ENCODE results near the gene PLXDC1.

Gene PLXDC1

GRCh38 chr17:39197380-39198185 is 46.1 kb upstream of the PLXDC1 start, which contains the start of gene CACNB1:
CACNB1 (minus strand) TSS chr17:39197669; CDS start chr17:39197495, 174 bp downstream.
- peaks cover 31 to 45% of the 10 kb centered on the region in 2 experiments for H3K4me1 ChIP-seq (ENCODE audit: control insufficient read depth in 1 of 2, insufficient read depth in 1 of 2, low read depth in 1 of 2, low read length in 1 of 2)
- peaks cover 12% of the 10 kb centered on the region for H3K36me3 ChIP-seq
- no peak for TF ChIP-seq CTCF (IDR thresholded peaks at IDR 0.05)
- H3K4me3 ChIP-seq (ENCODE audit: low read depth in 1 of 2, low read length in 1 of 2): peak within 1 kb of the TSS; percentile 46 to 67
- H3K27ac ChIP-seq: peak within 1 kb of the TSS; percentile 91
- H3K9me3 ChIP-seq: no peaks in the 10 kb centered on the region
- H3K27me3 ChIP-seq: peaks cover 59% of the 10 kb centered on the region

GRCh38 chr17:39196808-39197291 is 45.4 kb upstream of the PLXDC1 start:
- Histone ChIP-seq H3K27me3 (peaks cover 60% of the 10 kb centered on the region), H3K4me3 (ENCODE audit: low read depth in 1 of 2, low read length in 1 of 2) (peak overlapping the region; percentile 46 to 67), H3K36me3 (peaks cover 5% of the 10 kb centered on the region), H3K9me3 (no peaks in the 10 kb centered on the region), H3K27ac (no peak overlapping the region), H3K4me1 (ENCODE audit: control insufficient read depth in 1 of 2, insufficient read depth in 1 of 2, low read depth in 1 of 2, low read length in 1 of 2) (peaks cover 31 to 45% of the 10 kb centered on the region in 2 experiments)
- no peak for TF ChIP-seq CTCF (IDR thresholded peaks at IDR 0.05)

DNA sequence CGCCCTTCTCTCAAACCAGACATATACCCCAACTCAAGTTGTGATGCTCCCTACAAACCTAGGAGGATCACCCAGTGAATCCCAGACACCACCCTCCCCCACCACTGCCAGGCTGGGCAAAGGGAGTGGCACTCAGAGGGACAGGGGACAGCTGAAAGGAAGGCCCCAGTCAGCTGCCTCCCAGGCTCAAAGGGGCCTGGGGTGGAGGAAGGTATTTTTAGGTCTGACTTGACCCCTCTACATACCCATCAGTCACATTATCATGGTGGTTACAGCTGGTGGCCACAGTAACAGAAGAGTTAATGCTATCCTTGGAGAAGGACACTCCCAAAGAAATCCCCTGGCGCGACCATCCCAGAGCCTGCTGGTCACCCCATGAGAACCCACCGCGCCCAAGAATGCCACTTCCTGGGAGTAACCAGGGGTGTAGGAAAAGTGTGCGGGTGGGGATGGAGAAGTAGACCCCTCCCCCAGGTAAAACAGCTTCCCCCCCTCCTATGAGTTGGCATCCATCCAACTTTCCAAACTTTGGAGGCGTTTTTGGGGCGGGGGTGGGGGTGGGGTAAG is 44.9 kb upstream of the PLXDC1 start:
- Histone ChIP-seq H3K9me3 (no peaks in the 10 kb centered on the region), H3K4me3 (ENCODE audit: low read depth in 1 of 2, low read length in 1 of 2) (no peak overlapping the region), H3K27ac (no peak overlapping the region), H3K36me3 (no peaks in the 10 kb centered on the region), H3K4me1 (ENCODE audit: control insufficient read depth in 1 of 2, insufficient read depth in 1 of 2, low read depth in 1 of 2, low read length in 1 of 2) (peaks cover 30 to 42% of the 10 kb centered on the region in 2 experiments), H3K27me3 (peaks cover 60% of the 10 kb centered on the region)
- no peak for TF ChIP-seq CTCF (IDR thresholded peaks at IDR 0.05)

DNA sequence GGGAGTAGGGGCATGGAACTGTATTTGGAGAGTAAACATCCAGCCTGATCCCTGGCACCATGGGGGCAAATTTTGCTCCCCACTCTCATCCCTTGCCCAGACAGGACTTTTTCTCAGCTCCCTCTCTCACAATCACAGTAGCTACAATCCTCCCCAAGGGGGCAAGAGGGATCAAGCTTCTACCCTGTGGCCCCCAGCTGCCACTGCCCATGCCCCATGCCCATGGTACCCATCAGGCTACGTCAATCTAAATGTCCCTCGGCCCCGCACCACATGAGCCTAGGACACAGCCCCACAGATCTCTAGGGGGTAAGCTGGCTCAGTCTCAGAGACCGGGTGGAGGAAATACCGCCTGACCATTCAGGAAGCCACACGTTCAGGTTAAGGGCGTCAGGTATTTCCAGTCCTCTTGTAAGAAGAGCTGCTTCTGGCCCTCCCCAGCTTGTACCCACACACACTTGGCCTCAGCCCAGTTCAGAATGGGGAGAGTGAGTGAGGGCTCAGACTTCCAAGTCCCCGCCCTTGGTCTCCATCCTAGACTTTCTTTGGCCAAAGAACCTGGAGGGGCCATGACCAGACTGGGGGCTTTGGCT is 44.2 kb upstream of the PLXDC1 start:
- Histone ChIP-seq H3K36me3 (no peaks in the 10 kb centered on the region), H3K27me3 (peaks cover 60% of the 10 kb centered on the region), H3K9me3 (no peaks in the 10 kb centered on the region), H3K27ac (no peak overlapping the region), H3K4me1 (ENCODE audit: control insufficient read depth in 1 of 2, insufficient read depth in 1 of 2, low read depth in 1 of 2, low read length in 1 of 2) (peaks cover 24 to 36% of the 10 kb centered on the region in 2 experiments), H3K4me3 (ENCODE audit: low read depth in 1 of 2, low read length in 1 of 2) (no peak overlapping the region)
- TF ChIP-seq CTCF (IDR thresholded peaks at IDR 0.05): no peak

DNA sequence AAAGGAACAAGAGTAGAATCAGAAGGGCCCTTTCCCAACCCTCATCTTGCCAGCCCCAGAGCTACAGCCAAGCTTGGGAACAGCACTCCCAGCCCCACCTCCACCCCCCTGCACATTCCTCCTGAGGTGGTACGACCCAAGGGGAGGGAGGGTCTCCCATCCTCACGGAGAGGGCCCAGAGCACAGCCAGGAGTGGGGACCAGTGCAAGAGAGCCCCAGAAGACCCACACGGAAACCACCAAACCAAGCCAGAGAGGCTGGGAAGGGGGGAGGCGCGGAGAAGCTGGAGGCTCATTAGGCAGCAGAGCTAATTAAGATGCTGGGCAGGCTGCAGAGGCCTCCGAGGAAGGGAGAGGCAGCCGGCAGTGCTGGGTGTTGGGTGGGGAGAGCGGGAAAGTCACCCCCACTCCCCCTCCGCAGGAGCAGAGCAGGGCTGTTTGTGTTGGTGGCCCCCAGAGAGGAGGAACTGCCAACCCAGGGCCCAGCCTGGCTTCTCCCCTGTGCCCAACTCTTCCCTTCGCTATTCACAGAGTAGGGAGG is 43.6 kb upstream of the PLXDC1 start:
- H3K4me3 ChIP-seq (ENCODE audit: low read depth in 1 of 2, low read length in 1 of 2): no peak overlapping the region
- no peaks in the 10 kb centered on the region for H3K36me3 ChIP-seq
- peaks cover 60% of the 10 kb centered on the region for H3K27me3 ChIP-seq
- peaks cover 20 to 32% of the 10 kb centered on the region in 2 experiments for H3K4me1 ChIP-seq (ENCODE audit: control insufficient read depth in 1 of 2, insufficient read depth in 1 of 2, low read depth in 1 of 2, low read length in 1 of 2)
- TF ChIP-seq CTCF (IDR thresholded peaks at IDR 0.05): no peak
- H3K27ac ChIP-seq: no peak overlapping the region
- H3K9me3 ChIP-seq: no peaks in the 10 kb centered on the region
